Activated CD4-positive, CD25-positive, alpha-beta regulatory T cell treated with anti-CD3 and anti-CD28 coated beads, Interleukin-2, amount 50 U/mL, for 72 hours (primary cell): Measurements from ENCODE around the gene TNXB.
"Not testable (repeated sequence)": the region's sequence is repeated elsewhere in the genome, so short reads cannot be mapped to it uniquely, and the experiment has no call there.

Experiments used
- DNase-seq: peaks from one replicate; pipeline ENCODE4 v3.0.0; 2021

Gene TNXB

DNA sequence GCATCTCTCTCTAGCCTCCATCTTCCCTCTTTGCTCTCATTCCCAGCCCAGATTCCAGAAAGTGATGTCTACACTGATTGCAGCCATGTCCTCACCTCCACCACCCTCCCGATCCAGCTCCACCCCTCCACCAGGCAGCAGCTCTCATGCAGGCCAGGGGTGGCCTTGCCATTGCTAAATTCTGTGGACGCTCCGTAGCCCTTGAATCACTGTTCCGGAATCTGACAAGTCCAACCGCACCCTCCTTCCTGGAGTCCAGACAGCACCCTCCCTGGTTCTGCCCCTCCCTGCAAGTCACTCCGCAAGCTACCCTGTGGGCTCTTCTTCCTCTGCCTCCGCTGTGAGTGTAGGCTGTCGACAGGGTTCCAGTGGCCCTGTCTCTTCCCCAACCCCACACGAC, 26.2 kb downstream of the TNXB start:
- DNase-seq: no peak

DNA sequence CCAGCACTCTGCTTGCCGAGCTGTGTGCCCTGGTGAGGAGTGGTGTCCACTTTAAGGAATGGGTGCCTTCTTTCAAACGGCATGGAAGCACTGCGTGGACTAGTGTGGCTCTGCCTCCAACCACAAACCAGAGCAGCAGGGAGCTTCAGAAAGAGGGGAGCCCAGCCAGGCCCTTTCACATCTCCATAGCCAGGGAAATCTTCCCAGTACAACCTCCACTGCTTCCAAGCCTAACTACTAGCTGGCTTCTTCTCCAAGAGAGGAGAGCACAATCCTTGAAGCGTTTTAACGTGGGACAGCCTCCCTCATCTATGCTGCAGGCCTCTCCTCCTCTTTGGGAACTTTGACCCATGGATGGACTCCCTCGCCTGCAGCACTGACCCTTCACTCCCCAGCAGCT, 26.7 kb downstream of the TNXB start:
- no peak for DNase-seq

- DNase-seq: no peak
Measured at GRCh38 chr6:32081168-32081990, 27.8 kb downstream of the TNXB start.

GRCh38 chr6:32079566-32080290, 29.4 kb downstream of the TNXB start:
- DNase-seq: no peak

- no peak for DNase-seq
Measured at GRCh38 chr6:32076321-32076809, 32.8 kb downstream of the TNXB start.

- DNase-seq: no peak
Measured at GRCh38 chr6:32075781-32076180, 33.4 kb downstream of the TNXB start.

- DNase-seq: no peak
Measured at GRCh38 chr6:32074996-32075532, 34.1 kb downstream of the TNXB start.

- no peak for DNase-seq
Measured at GRCh38 chr6:32073613-32074012, 35.5 kb downstream of the TNXB start.

- no peak for DNase-seq
Measured at GRCh38 chr6:32073101-32073500, 36.0 kb downstream of the TNXB start.

- no peak for DNase-seq
Measured at GRCh38 chr6:32070814-32071543, 38.2 kb downstream of the TNXB start.

- no peak for DNase-seq
Measured at GRCh38 chr6:32069878-32070515, 39.1 kb downstream of the TNXB start.

DNA sequence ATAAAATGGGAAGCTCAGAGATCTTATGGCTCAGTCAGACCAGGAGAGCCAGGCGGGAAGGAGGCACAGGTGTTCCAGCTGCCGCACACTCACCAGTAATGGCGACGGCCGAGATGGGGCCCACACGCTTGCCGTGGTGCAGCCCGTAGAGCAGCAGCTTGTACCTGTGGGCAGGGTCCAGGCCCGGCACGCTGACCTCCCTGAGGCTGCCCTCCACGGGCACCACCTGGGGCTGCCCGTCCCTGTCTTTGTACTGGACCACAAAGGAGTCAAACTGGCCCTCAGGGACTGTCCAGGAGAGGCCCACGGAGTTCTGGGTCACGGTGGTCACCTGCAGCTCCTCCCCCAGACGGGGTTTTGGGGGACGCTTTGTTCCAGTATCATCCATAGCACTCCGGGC, 39.7 kb downstream of the TNXB start:
- DNase-seq: no peak

- DNase-seq: no peak
Measured at GRCh38 chr6:32068867-32069266, 40.3 kb downstream of the TNXB start.

- not testable (repeated sequence) for DNase-seq
Measured at GRCh38 chr6:32068315-32068714, 40.8 kb downstream of the TNXB start.

DNA sequence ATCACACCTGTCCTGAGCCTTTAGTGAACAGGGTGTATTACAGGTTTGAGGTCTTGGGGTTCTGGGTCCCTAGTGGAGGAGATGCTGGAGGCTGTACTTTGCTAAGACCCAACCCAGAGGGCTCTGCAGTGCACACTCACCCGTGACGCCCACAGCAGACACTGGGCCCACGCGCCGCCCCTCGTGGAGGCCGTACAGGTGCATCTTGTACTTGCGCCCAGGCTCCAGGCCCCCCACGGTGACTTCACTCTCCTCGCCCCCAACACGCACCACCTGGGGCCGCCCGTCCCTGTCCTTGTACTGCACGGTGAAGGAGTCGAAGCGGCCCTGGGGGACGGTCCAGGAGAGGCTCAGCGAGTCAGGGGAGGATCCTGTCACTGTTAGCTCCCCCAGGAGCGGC, 41.6 kb downstream of the TNXB start:
- DNase-seq: not testable (repeated sequence)

DNA sequence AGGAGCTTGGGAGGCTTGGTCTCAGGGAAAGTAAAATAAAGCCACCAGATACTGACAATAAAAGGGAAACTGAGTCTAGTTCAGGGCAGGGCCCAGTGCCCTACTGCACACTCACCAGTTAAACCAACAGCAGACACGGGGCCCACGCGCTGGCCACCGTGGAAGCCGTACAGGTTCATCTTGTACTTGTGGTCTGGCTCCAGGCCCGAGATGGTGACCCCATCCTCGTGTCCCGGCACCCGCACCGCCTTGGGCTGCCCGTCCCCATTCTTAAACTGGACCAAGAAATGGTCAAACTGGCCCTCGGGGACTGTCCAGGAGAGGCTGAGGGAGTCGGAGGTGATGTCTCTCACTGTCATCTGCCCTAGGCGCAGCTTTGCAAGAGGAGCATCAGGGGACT, 44.4 kb downstream of the TNXB start:
- no peak for DNase-seq

- no peak for DNase-seq
Measured at GRCh38 chr6:32060966-32061655, 48.0 kb downstream of the TNXB start.

GRCh38 chr6:32058511-32058963, 50.6 kb downstream of the TNXB start:
- DNase-seq: no peak

GRCh38 chr6:32057966-32058365, 51.2 kb downstream of the TNXB start:
- no peak for DNase-seq

GRCh38 chr6:32056254-32056653, 52.9 kb downstream of the TNXB start:
- no peak for DNase-seq

- not testable (repeated sequence) for DNase-seq
Measured at GRCh38 chr6:32055756-32056155, 53.4 kb downstream of the TNXB start.

- DNase-seq: not testable (repeated sequence)
Measured at GRCh38 chr6:32053314-32053713, 55.8 kb downstream of the TNXB start.
